Esophagus mucosa (tissue), 1 donor: ENCODE measurements around the gene IMPDH1. TPM values are rescaled to one million over a fixed set of nuclear protein-coding genes. Genes with fewer than 3 reads are reported as not detected.
A peak's percentile ranks its signal among the peaks of the same experiment; 100 is the strongest.

Experiments used
- ATAC-seq: fragments of 200-7000 bp; cut with Tn5 transposase; one replicate; pipeline ENCODE4 v1.9.1; 2020
- total RNA-seq: library from RNA; stranded (reverse); gene quantifications from one replicate; pipeline ENCODE4 v1.2.4, GENCODE V29; 2023
- donor health status: DM: yes; HTN: yes; CAD: no.

Gene IMPDH1
- total RNA-seq, 1 donor from 2014 or later = 38.5 TPM

GRCh38 chr7:128359939-128360338, 49.8 kb downstream of the IMPDH1 start:
- ATAC-seq = no peak

- no peak for ATAC-seq
Measured at GRCh38 chr7:128359336-128359735, 50.4 kb downstream of the IMPDH1 start.

- no peak for ATAC-seq
Measured at GRCh38 chr7:128358233-128358632, 51.5 kb downstream of the IMPDH1 start.

GRCh38 chr7:128357217-128357613, 52.6 kb downstream of the IMPDH1 start:
- ATAC-seq = no peak

- ATAC-seq = no peak
Measured at GRCh38 chr7:128356546-128357216, 53.1 kb downstream of the IMPDH1 start.

GRCh38 chr7:128353610-128354009, 56.2 kb downstream of the IMPDH1 start:
- ATAC-seq = no peak

- no peak for ATAC-seq
Measured at GRCh38 chr7:128353189-128353588, 56.6 kb downstream of the IMPDH1 start.

GRCh38 chr7:128352636-128353035, 57.1 kb downstream of the IMPDH1 start:
- ATAC-seq = no peak

- peak; percentile 47 for ATAC-seq
Measured at GRCh38 chr7:128352153-128352537, 57.6 kb downstream of the IMPDH1 start.

GRCh38 chr7:128351296-128352152, 58.3 kb downstream of the IMPDH1 start:
- no peak for ATAC-seq

GRCh38 chr7:128350708-128351295, 59.0 kb downstream of the IMPDH1 start:
- no peak for ATAC-seq

- ATAC-seq = peak; percentile 24
Measured at GRCh38 chr7:128349466-128349825, 60.3 kb downstream of the IMPDH1 start.

- ATAC-seq = no peak
Measured at GRCh38 chr7:128347647-128348097, 62.1 kb downstream of the IMPDH1 start.

- no peak for ATAC-seq
Measured at GRCh38 chr7:128344431-128344774, 65.4 kb downstream of the IMPDH1 start.

- peak; percentile 92 for ATAC-seq
Measured at GRCh38 chr7:128343554-128344430, 66.0 kb downstream of the IMPDH1 start, which contains the start of gene RBM28. Gene RBM28 (minus strand): TSS chr7:128343908. CDS start chr7:128343793, 115 bp downstream.

Other genes with a start within 250 kb of the IMPDH1 start
- gene LEP, start 168.7 kb downstream of the IMPDH1 start, total RNA-seq = 0.12 TPM
- gene RBM28, start 66.1 kb downstream of the IMPDH1 start, total RNA-seq = 23.3 TPM
- gene PRRT4, start 48.3 kb downstream of the IMPDH1 start, total RNA-seq = 1.3 TPM
- gene HILPDA, start 45.9 kb upstream of the IMPDH1 start, total RNA-seq = 157 TPM
- gene METTL2B, start 66.8 kb upstream of the IMPDH1 start, total RNA-seq = 18.4 TPM